ENCODE results near the gene NENF. TPM values are rescaled to one million over a fixed set of nuclear protein-coding genes. Genes with fewer than 3 reads are reported as not detected.

Gene NENF
- total RNA-seq, 3 donors from 2014 or later = 78.9 to 142 (median 142) TPM

GRCh38 chr1:212440419-212440818 lies 7.7 kb downstream of the NENF start:
- intact Hi-C loops (cut with DNase I; ENCODE audit: low total_unique reads) = no loop called here
- Histone ChIP-seq H3K36me3 (no peaks in the 10 kb centered on the region), H3K4me3 (no peak overlapping the region)

GRCh38 chr1:212442408-212442807 lies 9.7 kb downstream of the NENF start:
- Histone ChIP-seq H3K36me3 (no peaks in the 10 kb centered on the region), H3K27me3 (no peaks in the 10 kb centered on the region)
- intact Hi-C loops (cut with DNase I; ENCODE audit: low total_unique reads) = no loop called here

More at GRCh38 chr1:212440419-212440818, 7.7 kb downstream of the NENF start:
- TF ChIP-seq POLR2A (IDR thresholded peaks at IDR 0.05) (no peak), POLR2AphosphoS5 (IDR thresholded peaks at IDR 0.05) (no peak)
- TF ChIP-seq, protein P1, sequence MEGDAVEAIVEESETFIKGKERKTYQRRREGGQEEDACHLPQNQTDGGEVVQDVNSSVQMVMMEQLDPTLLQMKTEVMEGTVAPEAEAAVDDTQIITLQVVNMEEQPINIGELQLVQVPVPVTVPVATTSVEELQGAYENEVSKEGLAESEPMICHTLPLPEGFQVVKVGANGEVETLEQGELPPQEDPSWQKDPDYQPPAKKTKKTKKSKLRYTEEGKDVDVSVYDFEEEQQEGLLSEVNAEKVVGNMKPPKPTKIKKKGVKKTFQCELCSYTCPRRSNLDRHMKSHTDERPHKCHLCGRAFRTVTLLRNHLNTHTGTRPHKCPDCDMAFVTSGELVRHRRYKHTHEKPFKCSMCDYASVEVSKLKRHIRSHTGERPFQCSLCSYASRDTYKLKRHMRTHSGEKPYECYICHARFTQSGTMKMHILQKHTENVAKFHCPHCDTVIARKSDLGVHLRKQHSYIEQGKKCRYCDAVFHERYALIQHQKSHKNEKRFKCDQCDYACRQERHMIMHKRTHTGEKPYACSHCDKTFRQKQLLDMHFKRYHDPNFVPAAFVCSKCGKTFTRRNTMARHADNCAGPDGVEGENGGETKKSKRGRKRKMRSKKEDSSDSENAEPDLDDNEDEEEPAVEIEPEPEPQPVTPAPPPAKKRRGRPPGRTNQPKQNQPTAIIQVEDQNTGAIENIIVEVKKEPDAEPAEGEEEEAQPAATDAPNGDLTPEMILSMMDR (IDR thresholded peaks at IDR 0.05) = no peak
- no peak overlapping the region for H3K27ac ChIP-seq
- H3K27me3 ChIP-seq = no peaks in the 10 kb centered on the region
- no peaks in the 10 kb centered on the region for H3K9me3 ChIP-seq
- no peaks in the 10 kb centered on the region for H3K4me1 ChIP-seq
- no peak for DNase-seq (ENCODE audit: low spot score in 2 of 2)

DNA sequence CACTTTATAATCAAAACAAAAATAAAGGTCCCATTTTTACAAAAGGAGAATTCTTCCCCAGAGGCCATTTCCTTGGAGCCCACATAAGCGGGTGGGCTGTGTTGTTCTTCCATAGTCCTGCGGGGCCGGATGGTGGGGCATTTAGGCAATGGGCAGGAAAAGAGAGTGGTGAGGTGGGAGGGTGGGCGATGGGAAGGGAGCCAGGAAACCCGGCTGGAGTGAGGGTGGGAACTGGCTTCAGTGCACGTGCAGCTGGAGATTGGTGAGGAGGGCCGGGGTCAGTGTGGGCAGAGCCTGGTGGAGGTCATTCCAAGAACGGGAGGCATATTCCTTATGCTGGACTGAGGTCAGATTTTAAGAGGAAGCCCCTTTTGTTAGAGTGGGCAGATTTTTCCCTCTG lies 13.6 kb downstream of the NENF start:
- intact Hi-C loops (cut with DNase I; ENCODE audit: low total_unique reads) = no loop called here
- no peak overlapping the region for H3K4me3 ChIP-seq
- no peaks in the 10 kb centered on the region for H3K27me3 ChIP-seq
- no peaks in the 10 kb centered on the region for H3K4me1 ChIP-seq
- H3K9me3 ChIP-seq = no peaks in the 10 kb centered on the region
- DNase-seq (ENCODE audit: low spot score in 2 of 2) = no peak
- H3K36me3 ChIP-seq = no peaks in the 10 kb centered on the region
- no peak overlapping the region for H3K27ac ChIP-seq
- no peak for TF ChIP-seq POLR2AphosphoS5 (IDR thresholded peaks at IDR 0.05)
- no peak for TF ChIP-seq POLR2A (IDR thresholded peaks at IDR 0.05)
- TF ChIP-seq, protein P1 (IDR thresholded peaks at IDR 0.05) = no peak

More at GRCh38 chr1:212442408-212442807, 9.7 kb downstream of the NENF start:
- DNase-seq (ENCODE audit: low spot score in 2 of 2) = no peak
- Histone ChIP-seq H3K27ac (no peak overlapping the region), H3K4me1 (no peaks in the 10 kb centered on the region), H3K4me3 (no peak overlapping the region), H3K9me3 (no peaks in the 10 kb centered on the region)
- TF ChIP-seq, protein P1 (IDR thresholded peaks at IDR 0.05) = no peak
- TF ChIP-seq POLR2AphosphoS5 (IDR thresholded peaks at IDR 0.05) = no peak
- TF ChIP-seq POLR2A (IDR thresholded peaks at IDR 0.05) = no peak

DNA sequence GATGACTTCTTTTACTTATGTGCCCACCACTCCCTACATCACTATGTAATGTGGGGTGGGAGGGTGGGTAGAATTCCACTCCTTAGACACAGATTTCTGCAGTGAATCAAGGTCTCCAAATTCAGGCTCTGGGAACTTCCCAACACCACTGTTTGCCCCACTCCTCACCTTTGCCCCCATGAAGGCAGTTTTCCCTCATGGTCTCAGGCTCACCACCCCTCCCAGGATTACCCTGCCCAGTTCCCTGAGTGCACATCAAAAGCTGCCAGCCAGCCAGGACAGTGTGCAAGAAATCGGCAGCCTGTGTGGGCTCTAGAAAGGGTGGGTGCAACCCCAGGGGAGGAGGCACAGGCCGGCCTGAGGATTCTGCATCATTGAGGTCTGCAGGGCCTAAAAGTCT lies 14.8 kb downstream of the NENF start:
- no peaks in the 10 kb centered on the region for H3K27me3 ChIP-seq
- no peak overlapping the region for H3K4me3 ChIP-seq
- TF ChIP-seq, protein P1 (IDR thresholded peaks at IDR 0.05) = no peak
- TF ChIP-seq POLR2AphosphoS5 (IDR thresholded peaks at IDR 0.05) (no peak), POLR2A (IDR thresholded peaks at IDR 0.05) (no peak)
- DNase-seq (ENCODE audit: low spot score in 2 of 2) = no peak
- no peaks in the 10 kb centered on the region for H3K4me1 ChIP-seq
- no peaks in the 10 kb centered on the region for H3K9me3 ChIP-seq
- H3K27ac ChIP-seq = no peak overlapping the region
- no peaks in the 10 kb centered on the region for H3K36me3 ChIP-seq
- intact Hi-C loops (cut with DNase I; ENCODE audit: low total_unique reads) = no loop called here

DNA sequence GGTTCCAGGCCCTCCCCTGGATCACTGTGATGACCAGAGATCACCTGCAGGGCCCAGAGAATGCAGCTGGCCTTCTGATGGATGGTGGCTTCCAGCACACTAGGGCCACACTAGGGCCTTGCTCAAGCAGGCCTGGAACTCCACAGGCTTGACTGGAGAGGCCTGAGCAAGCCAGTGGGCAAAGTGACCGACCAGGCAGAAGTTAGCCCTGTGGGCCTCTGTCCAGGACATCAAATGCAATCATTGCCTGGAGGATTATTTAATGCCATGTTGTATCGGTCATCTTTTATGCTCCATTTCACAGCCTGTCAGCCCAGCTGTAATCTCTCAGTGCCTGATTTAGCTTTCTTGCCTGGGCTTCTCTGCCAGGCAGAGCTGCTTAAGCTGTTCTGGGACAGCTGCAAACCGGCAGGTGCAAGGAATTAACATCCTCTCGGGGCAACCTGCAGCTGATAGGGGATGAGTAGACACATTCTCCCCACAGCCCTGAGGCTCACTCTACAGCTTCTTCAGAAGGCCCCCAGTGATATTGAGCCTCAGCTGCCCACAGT lies 17.7 kb downstream of the NENF start:
- Histone ChIP-seq H3K27ac (no peak overlapping the region), H3K36me3 (no peaks in the 10 kb centered on the region), H3K27me3 (no peaks in the 10 kb centered on the region), H3K9me3 (no peaks in the 10 kb centered on the region), H3K4me1 (no peaks in the 10 kb centered on the region), H3K4me3 (no peak overlapping the region)
- intact Hi-C loops (cut with DNase I; ENCODE audit: low total_unique reads) = loop anchor here (10.0 kb wide), 1 partner anchor 376 kb away; no protein-coding TSS in a partner anchor
- no peak for TF ChIP-seq POLR2A (IDR thresholded peaks at IDR 0.05)
- no peak for TF ChIP-seq POLR2AphosphoS5 (IDR thresholded peaks at IDR 0.05)
- TF ChIP-seq, protein P1 (IDR thresholded peaks at IDR 0.05) = no peak
- DNase-seq (ENCODE audit: low spot score in 2 of 2) = no peak

All from breast epithelium (tissue), 4 donors.